SK-N-SH treated with all-trans-retinoic acid at 6 μM for 48 hours (cell line): ENCODE data around the gene PHLDA1.

Experiments used
- ARNTL ChIP-seq: fragments of 450-650 bp; formaldehyde crosslinking; IDR thresholded peaks from 2 replicates; pipeline ENCODE4 v1.5.0; 2020; ENCODE audit warnings: low read depth, mild to moderate bottlenecking, moderate library complexity, borderline replicate concordance
- CREB5 ChIP-seq: fragments of 250-450 bp; sonication (Bioruptor Pico); IDR thresholded peaks from 2 replicates; pipeline ENCODE4 v1.5.1; 2020; ENCODE audit warnings: low read depth, mild to moderate bottlenecking, moderate library complexity
- CSDC2 ChIP-seq: fragments of 250-450 bp; sonication (Bioruptor Pico); IDR thresholded peaks from 2 replicates; pipeline ENCODE4 v1.5.0; 2020; ENCODE audit warnings: mild to moderate bottlenecking, moderate library complexity
- ISL1 ChIP-seq: fragments of 250-450 bp; sonication (Bioruptor Pico); IDR thresholded peaks from 2 replicates; pipeline ENCODE4 v2.1.2; 2022; ENCODE audit warnings: mild to moderate bottlenecking, moderate library complexity
- PATZ1 ChIP-seq: fragments of 250-450 bp; sonication (Bioruptor Pico); IDR thresholded peaks from 2 replicates; pipeline ENCODE4 v1.8.0; 2020; ENCODE audit warnings: mild to moderate bottlenecking, moderate library complexity, borderline replicate concordance
- POU6F1 ChIP-seq: fragments of 250-450 bp; sonication (Bioruptor Pico); IDR thresholded peaks from 2 replicates; pipeline ENCODE4 v1.8.0; 2021; ENCODE audit warnings: low read depth, mild to moderate bottlenecking, moderate library complexity, borderline replicate concordance
- PPARA ChIP-seq: fragments of 250-450 bp; sonication (Bioruptor Pico); IDR thresholded peaks from 2 replicates; pipeline ENCODE4 v1.5.0; 2020; ENCODE audit warnings: mild to moderate bottlenecking, borderline replicate concordance
- ZFP3 ChIP-seq: fragments of 250-450 bp; sonication (Bioruptor Pico); IDR thresholded peaks from 2 replicates; pipeline ENCODE4 v1.5.0; 2020; ENCODE audit warnings: mild to moderate bottlenecking, moderate library complexity
- ZFP30 ChIP-seq: fragments of 450-650 bp; formaldehyde crosslinking; IDR thresholded peaks from 2 replicates; pipeline ENCODE4 v1.5.0; 2022; ENCODE audit warnings: mild to moderate bottlenecking, moderate library complexity

GRCh38 chr12:76040461-76040860 lies 8.9 kb upstream of the PHLDA1 start:
- TF ChIP-seq PPARA (CRISPR knock-in tag) (no peak), PATZ1 (CRISPR knock-in tag) (no peak), ISL1 (CRISPR knock-in tag) (no peak), CREB5 (CRISPR knock-in tag) (no peak), ZFP30 (CRISPR knock-in tag) (no peak), POU6F1 (CRISPR knock-in tag) (no peak), CSDC2 (CRISPR knock-in tag) (no peak), ARNTL (CRISPR knock-in tag) (no peak), ZFP3 (CRISPR knock-in tag) (no peak)
